SK-N-SH (cell line): ENCODE measurements around the gene MYCBPAP. TPM values are rescaled to one million over a fixed set of nuclear protein-coding genes. Genes with fewer than 3 reads are reported as not detected.

Experiments
- CTCF ChIA-PET: fragments of 300-600, 350-600 bp; formaldehyde crosslinking; extraction: SDS; loops from one replicate; lab custom pipeline; 2021; lab: Yijun Ruan, JAX
- POLR2A ChIA-PET: fragments of 350-600 bp; sonication (Branson Sonifier 250); formaldehyde crosslinking; extraction: SDS; loops from one replicate; lab custom pipeline; 2020; ENCODE audit warnings: antibody characterized with exemption, inconsistent platforms; lab: Yijun Ruan, JAX
- DNase-seq: peaks from one replicate; pipeline ENCODE4 v3.0.0; 2012
- H2AFZ ChIP-seq: fragments of 200-600 bp; sonication (generic); 2 replicates; pipeline ENCODE4 v1.8.1; 2016; ENCODE audit warnings: antibody characterized with exemption, mild to moderate bottlenecking, low read depth
- H3F3A ChIP-seq: fragments of 200-600 bp; sonication (generic); replicated peaks from 2 replicates; pipeline ENCODE3; 2016; ENCODE audit warnings: antibody characterized with exemption, mild to moderate bottlenecking; ENCODE audit not compliant: insufficient read depth
- H3K27ac ChIP-seq, 2 experiments: fragments of 200-500 bp in 1 of 2; fragments of 200-600 bp in 1 of 2; sonication (Bioruptor generic) in 1 of 2; sonication (generic), shearing (Covaris generic) in 1 of 2; 2 replicates each; pipeline versions ENCODE4 v1.5.1 to v1.6.1; 2014 to 2016; ENCODE audit warnings: low read depth in 2 of 2, inconsistent platforms in 1 of 2, low read length in 1 of 2, mild to moderate bottlenecking in 1 of 2, mixed read lengths in 1 of 2
- H3K27me3 ChIP-seq: fragments of 200-600 bp; sonication (generic), shearing (Covaris generic); 2 replicates; pipeline ENCODE4 v1.6.1; 2016; ENCODE audit warnings: mixed run types; ENCODE audit not compliant: insufficient read depth
- H3K36me3 ChIP-seq, 2 experiments: fragments of 200-500 bp in 1 of 2; fragments of 200-600 bp in 1 of 2; sonication (Bioruptor generic) in 1 of 2; sonication (generic) in 1 of 2; replicated peaks in 1 of 2; 2 replicates each; pipeline versions ENCODE3 to v1.5.1; 2014 to 2016; ENCODE audit warnings: low read length in 1 of 2, mild to moderate bottlenecking in 1 of 2; ENCODE audit not compliant: insufficient read depth in 2 of 2, control insufficient read depth in 1 of 2
- H3K4me1 ChIP-seq, 2 experiments: fragments of 200-500 bp in 1 of 2; fragments of 200-600 bp in 1 of 2; sonication (Bioruptor generic) in 1 of 2; sonication (generic), shearing (Covaris generic) in 1 of 2; 2 replicates each; pipeline versions ENCODE4 v1.5.1 to v1.6.1; 2014 to 2016; ENCODE audit warnings: low read depth in 1 of 2, low read length in 1 of 2, mixed run types in 1 of 2; ENCODE audit not compliant: insufficient read depth in 2 of 2, control insufficient read depth in 1 of 2
- H3K4me2 ChIP-seq: fragments of 200-600 bp; sonication (generic), shearing (Covaris generic); 2 replicates; pipeline ENCODE4 v1.6.1; 2017; ENCODE audit warnings: mixed run types
- H3K4me3 ChIP-seq, 2 experiments: fragments of 200-500 bp in 1 of 2; fragments of 200-600 bp in 1 of 2; sonication (Bioruptor generic) in 1 of 2; sonication (generic), shearing (Covaris generic) in 1 of 2; 2 replicates each; pipeline versions ENCODE4 v1.5.1 to v1.8.1; 2014 to 2016; ENCODE audit warnings: low read depth in 2 of 2, inconsistent platforms in 1 of 2, low read length in 1 of 2, mild to moderate bottlenecking in 1 of 2, mixed read lengths in 1 of 2, moderate library complexity in 1 of 2
- H3K79me2 ChIP-seq: fragments of 200-600 bp; sonication (generic); 2 replicates; pipeline ENCODE4 v1.8.1; 2017; ENCODE audit warnings: mild to moderate bottlenecking; ENCODE audit not compliant: insufficient read depth
- H3K9ac ChIP-seq: fragments of 200-600 bp; sonication (generic); 2 replicates; pipeline ENCODE4 v1.6.1; 2017; ENCODE audit warnings: mixed run types
- H3K9me2 ChIP-seq: fragments of 200-600 bp; sonication (generic); 2 replicates; pipeline ENCODE4 v1.6.1; 2017; ENCODE audit warnings: mixed run types
- H3K9me3 ChIP-seq: fragments of 200-600 bp; sonication (generic); 2 replicates; pipeline ENCODE4 v1.6.1; 2017; ENCODE audit warnings: mixed run types, mild to moderate bottlenecking, moderate library complexity
- H4K20me1 ChIP-seq: fragments of 200-600 bp; sonication (generic); 2 replicates; pipeline ENCODE4 v1.6.1; 2017; ENCODE audit warnings: mild to moderate bottlenecking, mixed run types; ENCODE audit not compliant: insufficient read depth
- CHD2 ChIP-seq: fragments of 150-350 bp; IDR thresholded peaks from 2 replicates; pipeline ENCODE4 v1.6.1; 2018; ENCODE audit warnings: low read length; ENCODE audit not compliant: partially characterized antibody
- ELF1 ChIP-seq: IDR thresholded peaks from 2 replicates; pipeline ENCODE4 v1.4.0; 2012
- EP300 ChIP-seq, 2 experiments: IDR thresholded peaks; 2 replicates each; pipeline versions ENCODE4 v1.4.0 to v1.6.1; 2012; ENCODE audit warnings: borderline replicate concordance in 1 of 2, low read depth in 1 of 2, low read length in 1 of 2
- EZH2phosphoT487 ChIP-seq: fragments of 200-600 bp; sonication (generic); IDR thresholded peaks from 2 replicates; pipeline ENCODE4 v1.6.1; 2017; ENCODE audit warnings: low read depth, mixed run types, mild to moderate bottlenecking, antibody characterized with exemption, moderate library complexity, borderline replicate concordance
- IRF3 ChIP-seq: fragments of 150-350 bp; IDR thresholded peaks from 2 replicates; pipeline ENCODE4 v1.6.1; 2016; ENCODE audit warnings: mild to moderate bottlenecking, low read depth, low read length
- JUND ChIP-seq: IDR thresholded peaks from 2 replicates; pipeline ENCODE4 v1.4.0; 2012
- MEF2A ChIP-seq: IDR thresholded peaks from 2 replicates; pipeline ENCODE4 v1.4.0; 2012; ENCODE audit warnings: low read depth, borderline replicate concordance
- NFIC ChIP-seq: IDR thresholded peaks from 2 replicates; pipeline ENCODE4 v1.4.0; 2012; ENCODE audit warnings: borderline replicate concordance
- NRF1 ChIP-seq: IDR thresholded peaks from 2 replicates; pipeline ENCODE4 v1.6.1; 2012; ENCODE audit warnings: low read depth, mild to moderate bottlenecking, low read length
- POLR2AphosphoS5 ChIP-seq: IDR thresholded peaks from 2 replicates; pipeline ENCODE4 v1.6.1; 2012; ENCODE audit warnings: low read depth, low read length
- RFX5 ChIP-seq: IDR thresholded peaks from 2 replicates; pipeline ENCODE4 v1.6.1; 2012; ENCODE audit warnings: mild to moderate bottlenecking, improper control_type of control experiment, low read length
- RXRA ChIP-seq: IDR thresholded peaks from 2 replicates; pipeline ENCODE4 v1.4.0; 2012; ENCODE audit warnings: low read depth, mild to moderate bottlenecking, borderline replicate concordance
- TAF1 ChIP-seq: IDR thresholded peaks from 2 replicates; pipeline ENCODE4 v1.6.1; 2012; ENCODE audit warnings: low read depth, mild to moderate bottlenecking, low read length, moderate library complexity, borderline replicate concordance
- TCF12 ChIP-seq: IDR thresholded peaks from 2 replicates; pipeline ENCODE4 v1.4.0; 2012
- TEAD4 ChIP-seq: IDR thresholded peaks from 2 replicates; pipeline ENCODE4 v1.4.0; 2012; ENCODE audit warnings: mild to moderate bottlenecking, borderline replicate concordance; ENCODE audit not compliant: insufficient read depth
- YY1 ChIP-seq: IDR thresholded peaks from 2 replicates; pipeline ENCODE4 v1.4.0; 2012; ENCODE audit warnings: low read depth, mild to moderate bottlenecking
- WGBS: methylation state at CpG from one replicate; pipeline ENCODE4 v1.1.6; 2017; ENCODE audit warnings: low lambda C conversion rate; 5-methylcytosine and 5-hydroxymethylcytosine counted together
- polyA plus RNA-seq, 3 experiments: library from polyadenylated mRNA; depleted of rRNA; stranded (reverse); fragments of >200 nt; gene quantifications; 2 replicates each; pipeline ENCODE4 v1.2.3, GENCODE V29; 2012
- TF ChIP-seq, protein P1 (sequence below): IDR thresholded peaks from 2 replicates; pipeline ENCODE4 v1.4.0; 2012; ENCODE audit warnings: low read depth, borderline replicate concordance

MYCBPAP gene
- polyA plus RNA-seq, 1 of the 3 experiments (the other 2 are of a cell fraction), result 2.4 TPM

- Histone ChIP-seq H3K9me3 (no peaks in the 10 kb centered on the region), H3K9ac (no peak overlapping the region), H3K27me3 (peaks cover 31% of the 10 kb centered on the region), H3K4me1 (peaks cover 17 to 87% of the 10 kb centered on the region in 2 experiments), H3K4me3 (peak overlapping the region; percentile 49 to 74; a peak in 3 of 4 replicates), H4K20me1 (no peaks in the 10 kb centered on the region), H3K79me2 (no peaks in the 10 kb centered on the region), H3K27ac (no peak overlapping the region), H3K4me2 (peak overlapping the region; percentile 100), H3K9me2 (no peaks in the 10 kb centered on the region), H3K36me3 (peaks cover 0 to under 1% of the 10 kb centered on the region in 2 experiments), H3F3A (peaks cover 20% of the 10 kb centered on the region), H2AFZ (no peak overlapping the region; the same call in 1 of the 2 replicates)
- DNase-seq, result peak; percentile 66
- WGBS, result under 1% methylated on average over 42 of the region's 88 CpGs
- ChIA-PET POLR2A (interaction anchor here (0.6 to 1.2 kb wide), 4 partner anchors 9 to 305 kb away, joined by 3 to 6 read pairs (median 3); no protein-coding TSS in a partner anchor), CTCF (interaction anchor here (0.6 to 7.2 kb wide), 21 partner anchors 9 to 302 kb away, joined by 3 to 209 read pairs (median 6); partner anchors contain the start of gene SPATA20)
- no peak for TF ChIP-seq MEF2A
- no peak for TF ChIP-seq RXRA
- TF ChIP-seq RFX5, result no peak
- no peak for TF ChIP-seq TEAD4
- TF ChIP-seq IRF3, result no peak
- peak; percentile 97 for TF ChIP-seq EZH2phosphoT487
- TF ChIP-seq NFIC, result no peak
- TF ChIP-seq TCF12, result no peak
- no peak for TF ChIP-seq JUND
Measured at GRCh38 chr17:50560931-50561745, 52.9 kb downstream of the MYCBPAP start.

- POLR2A ChIA-PET, result interaction anchor here (1.0 to 1.7 kb wide), 2 partner anchors 24 to 43 kb away, joined by 3 to 4 read pairs; no protein-coding TSS in a partner anchor
- TF ChIP-seq ELF1, result no peak
- TF ChIP-seq CHD2, result no peak
- TF ChIP-seq, protein P1, sequence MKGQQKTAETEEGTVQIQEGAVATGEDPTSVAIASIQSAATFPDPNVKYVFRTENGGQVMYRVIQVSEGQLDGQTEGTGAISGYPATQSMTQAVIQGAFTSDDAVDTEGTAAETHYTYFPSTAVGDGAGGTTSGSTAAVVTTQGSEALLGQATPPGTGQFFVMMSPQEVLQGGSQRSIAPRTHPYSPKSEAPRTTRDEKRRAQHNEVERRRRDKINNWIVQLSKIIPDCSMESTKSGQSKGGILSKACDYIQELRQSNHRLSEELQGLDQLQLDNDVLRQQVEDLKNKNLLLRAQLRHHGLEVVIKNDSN, result no peak
- TF ChIP-seq POLR2AphosphoS5, result no peak
- no peak for TF ChIP-seq NRF1
- no peak for TF ChIP-seq JUND
- TF ChIP-seq EP300 (IDR thresholded peaks at IDR 0.05; ENCODE audit: borderline replicate concordance in 1 of 2, low read depth in 1 of 2, low read length in 1 of 2), result no peak
- TF ChIP-seq IRF3, result no peak
- TF ChIP-seq YY1, result no peak
- TF ChIP-seq MEF2A, result no peak
- no peak for TF ChIP-seq TAF1
- TF ChIP-seq, all 33 proteins: peak for 0
- CTCF ChIA-PET, result interaction anchor here (0.6 to 7.2 kb wide), 22 partner anchors 9 to 302 kb away, joined by 3 to 209 read pairs (median 4); no protein-coding TSS in a partner anchor
- peak overlapping the region; percentile 100; the same call in 1 of the 2 replicates for H3K4me2 ChIP-seq
- no peaks in the 10 kb centered on the region for H3K9me3 ChIP-seq
- H3K4me3 ChIP-seq, result peak overlapping the region in 1 of 2 experiments; percentile 49; a peak in 1 of 4 replicates
- no peaks in the 10 kb centered on the region for H3K9me2 ChIP-seq
- no peak for DNase-seq
- no peak overlapping the region for H2AFZ ChIP-seq
- peaks cover 20% of the 10 kb centered on the region for H3F3A ChIP-seq
- no peak overlapping the region for H3K27ac ChIP-seq
- H3K27me3 ChIP-seq, result peaks cover 31% of the 10 kb centered on the region
- H3K79me2 ChIP-seq, result no peaks in the 10 kb centered on the region
- H3K4me1 ChIP-seq, result peaks cover 17 to 87% of the 10 kb centered on the region in 2 experiments
- no peaks in the 10 kb centered on the region for H4K20me1 ChIP-seq
- no peak overlapping the region for H3K9ac ChIP-seq
- H3K36me3 ChIP-seq, result no peaks in the 10 kb centered on the region
- 3% methylated on average over 26 of the region's 27 CpGs for WGBS
Measured at GRCh38 chr17:50561746-50562141, 53.5 kb downstream of the MYCBPAP start.
